HTERT RPE-1 (cell line): ENCODE results near the gene ARMS2.

Experiments used
- in situ Hi-C: fragments of 300-500 bp; cut with MboI; formaldehyde crosslinking; loops from 4 replicates; pipeline ENCODE4 v1.14.3; 2020; ENCODE audit warnings: low sequenced_read_pairs

The ARMS2 gene, protein sequence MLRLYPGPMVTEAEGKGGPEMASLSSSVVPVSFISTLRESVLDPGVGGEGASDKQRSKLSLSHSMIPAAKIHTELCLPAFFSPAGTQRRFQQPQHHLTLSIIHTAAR

DNA sequence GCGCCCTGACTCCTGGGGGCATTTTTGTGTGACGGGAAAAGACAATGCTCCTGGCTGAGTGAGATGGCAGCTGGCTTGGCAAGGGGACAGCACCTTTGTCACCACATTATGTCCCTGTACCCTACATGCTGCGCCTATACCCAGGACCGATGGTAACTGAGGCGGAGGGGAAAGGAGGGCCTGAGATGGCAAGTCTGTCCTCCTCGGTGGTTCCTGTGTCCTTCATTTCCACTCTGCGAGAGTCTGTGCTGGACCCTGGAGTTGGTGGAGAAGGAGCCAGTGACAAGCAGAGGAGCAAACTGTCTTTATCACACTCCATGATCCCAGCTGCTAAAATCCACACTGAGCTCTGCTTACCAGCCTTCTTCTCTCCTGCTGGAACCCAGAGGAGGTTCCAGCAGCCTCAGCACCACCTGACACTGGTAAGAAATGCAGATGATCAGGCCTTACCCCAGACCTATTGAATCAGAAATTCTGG is at the start of gene ARMS2:
Gene ARMS2 (plus strand): TSS at position 51 of the 478 bp plus-strand sequence. CDS start 75 bp downstream, at position 126.
- in situ Hi-C loops = no loop called here

GRCh38 chr10:122407375-122408125 is 46.9 kb upstream of the ARMS2 start:
- in situ Hi-C loops = no loop called here

DNA sequence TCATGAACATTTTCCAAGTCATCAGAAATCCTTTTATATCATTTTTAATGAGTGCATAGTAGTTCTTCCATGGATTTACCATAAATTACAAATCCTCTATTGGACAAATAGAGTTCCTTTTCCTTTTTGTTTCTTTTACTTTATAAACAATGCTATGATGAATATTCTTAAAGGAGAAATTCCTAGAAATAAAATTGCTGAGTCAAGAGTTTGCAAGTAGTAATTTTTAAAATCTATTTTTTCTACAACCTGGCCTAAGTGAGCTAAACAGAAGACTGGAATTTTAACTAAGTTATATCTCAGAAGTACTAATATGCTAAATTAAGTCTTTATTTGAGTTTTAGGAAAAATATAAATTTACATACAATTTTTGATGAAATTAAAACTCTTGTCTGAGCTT is 41.1 kb upstream of the ARMS2 start:
- in situ Hi-C loops = no loop called here

DNA sequence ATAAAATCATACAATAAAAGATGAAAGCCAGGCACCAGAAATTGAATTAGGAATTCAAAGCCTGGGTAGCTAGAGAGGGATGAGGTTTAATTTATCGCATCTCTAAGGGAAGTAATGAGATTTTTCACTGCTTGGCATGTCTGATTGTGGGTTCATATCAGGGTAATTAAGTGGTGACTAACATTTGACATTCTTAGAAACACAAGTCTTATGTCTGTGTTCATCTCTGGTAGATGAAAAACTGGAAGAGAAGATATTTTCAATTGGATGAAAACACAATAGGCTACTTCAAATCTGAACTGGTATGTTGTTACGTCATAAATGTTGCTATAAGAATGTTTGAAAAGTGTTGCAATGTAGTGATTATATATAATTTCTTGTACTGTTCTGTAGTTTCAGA is 36.8 kb upstream of the ARMS2 start:
- in situ Hi-C loops = no loop called here

GRCh38 chr10:122419016-122419415 is 35.4 kb upstream of the ARMS2 start:
- in situ Hi-C loops = no loop called here

GRCh38 chr10:122419876-122420623 is 34.4 kb upstream of the ARMS2 start:
- in situ Hi-C loops = no loop called here

- in situ Hi-C loops = no loop called here
Observed at GRCh38 chr10:122420624-122421007, 33.8 kb upstream of the ARMS2 start.

- in situ Hi-C loops = no loop called here
Observed at GRCh38 chr10:122421054-122421625, 33.3 kb upstream of the ARMS2 start.

GRCh38 chr10:122421742-122422141 is 32.7 kb upstream of the ARMS2 start:
- in situ Hi-C loops = no loop called here

- in situ Hi-C loops = no loop called here
Observed at GRCh38 chr10:122422266-122422989, 32.0 kb upstream of the ARMS2 start.

- in situ Hi-C loops = no loop called here
Observed at GRCh38 chr10:122424059-122424458, 30.4 kb upstream of the ARMS2 start.

- in situ Hi-C loops = no loop called here
Observed at GRCh38 chr10:122426829-122427228, 27.6 kb upstream of the ARMS2 start.

GRCh38 chr10:122427280-122427679 is 27.2 kb upstream of the ARMS2 start:
- in situ Hi-C loops = no loop called here

DNA sequence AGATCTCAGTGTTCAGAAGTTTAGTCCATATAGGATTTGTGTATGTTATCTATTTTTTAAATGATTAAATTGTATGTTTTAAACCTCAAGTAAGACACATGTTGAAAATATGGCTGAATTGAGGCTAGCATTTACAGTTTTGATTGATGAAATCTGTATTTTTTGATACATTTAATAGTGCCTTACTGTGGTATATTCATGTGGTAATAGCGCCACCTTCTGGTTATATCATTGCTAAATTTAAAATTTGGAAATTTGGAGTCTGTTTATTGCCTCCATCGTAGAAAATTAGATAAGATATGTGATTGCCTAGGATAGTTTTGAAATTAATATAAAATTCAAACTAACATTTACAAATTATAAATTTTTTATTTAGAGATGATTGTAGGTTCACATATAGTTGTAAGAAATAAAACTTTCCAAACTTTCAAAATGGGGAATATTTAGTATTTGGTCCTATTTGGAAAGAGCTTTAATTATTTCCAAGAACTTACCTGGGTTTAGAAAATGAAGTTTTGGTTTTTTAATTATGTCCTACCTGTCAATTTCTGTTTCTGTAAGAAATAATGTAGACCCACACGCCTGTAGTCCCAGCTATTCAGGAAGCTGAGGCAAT is 19.1 kb upstream of the ARMS2 start:
- in situ Hi-C loops = no loop called here

GRCh38 chr10:122441961-122442360 is 12.5 kb upstream of the ARMS2 start:
- in situ Hi-C loops = no loop called here

DNA sequence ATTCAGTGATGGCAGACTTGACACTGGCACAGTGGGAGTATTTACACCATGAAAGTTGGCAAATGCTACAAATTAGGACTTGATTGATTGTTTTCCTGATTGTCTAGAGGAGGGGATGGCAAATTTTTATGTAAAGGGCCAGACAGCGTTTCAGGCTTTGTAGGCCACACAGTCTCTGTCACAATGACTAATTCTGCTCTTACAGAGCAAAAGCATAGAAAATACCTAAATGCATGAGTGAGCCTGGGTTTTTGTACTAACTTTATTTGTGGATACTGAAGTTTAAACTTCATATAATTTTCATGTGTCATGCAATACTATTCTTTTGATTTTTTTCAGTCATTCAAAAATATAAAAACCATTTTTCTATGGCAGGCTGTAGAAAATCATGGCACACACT is 9.0 kb upstream of the ARMS2 start:
- in situ Hi-C loops = no loop called here

DNA sequence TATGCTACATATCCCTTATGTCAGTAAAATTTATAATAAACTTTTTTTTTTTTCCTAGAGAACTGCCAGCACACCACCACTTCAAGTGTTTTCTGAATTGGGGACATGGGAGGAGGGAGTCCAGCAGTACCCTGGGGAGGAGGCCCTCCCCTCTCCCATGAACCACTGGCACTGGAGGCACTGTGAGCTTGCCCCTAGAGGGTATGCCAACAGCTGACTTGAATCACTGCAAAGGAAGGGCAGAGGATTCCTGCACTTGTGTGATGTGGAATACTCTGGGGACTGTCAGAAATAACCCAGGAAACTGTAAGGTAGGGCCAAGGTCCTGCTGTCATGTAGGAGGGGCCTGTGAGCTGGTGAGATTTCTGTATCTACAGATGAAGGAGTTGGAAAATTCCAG is 8.5 kb upstream of the ARMS2 start:
- in situ Hi-C loops = no loop called here

DNA sequence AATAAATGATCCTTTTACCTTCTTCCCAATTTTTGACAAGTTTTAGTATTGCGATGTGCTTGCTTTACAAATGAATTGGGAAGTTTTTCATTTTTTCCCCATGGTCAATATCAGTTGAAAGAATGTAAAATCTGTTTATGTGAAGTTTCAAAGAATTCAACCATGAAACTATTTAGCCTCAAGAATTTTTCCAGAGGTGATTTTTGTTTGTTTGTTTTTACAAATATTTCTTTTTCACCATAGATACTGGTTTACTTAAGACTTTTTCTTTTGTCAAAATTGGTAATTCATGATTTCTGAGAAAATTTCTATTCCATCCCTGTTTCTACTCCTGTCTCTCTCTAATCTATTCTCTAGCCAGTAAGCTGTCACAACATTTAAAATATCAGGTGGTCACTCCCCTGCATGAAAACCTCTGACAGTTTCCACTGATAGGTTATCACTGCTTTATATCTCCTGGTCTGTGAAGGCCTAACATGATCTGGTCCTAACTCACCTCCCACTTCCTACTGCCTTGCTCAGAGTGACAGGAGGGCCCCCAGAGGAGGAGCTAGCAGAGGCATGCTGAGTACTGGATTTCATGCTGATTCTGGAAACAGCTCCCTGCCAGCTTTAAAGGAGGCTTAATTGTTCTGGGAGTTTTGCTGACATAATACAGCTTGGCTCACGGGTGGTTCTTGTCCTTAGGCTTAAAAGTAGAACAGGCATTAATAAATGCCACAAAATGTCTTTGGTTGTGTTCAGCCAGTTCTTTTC is 7.6 kb upstream of the ARMS2 start:
- in situ Hi-C loops = no loop called here

GRCh38 chr10:122448600-122448999 is 5.9 kb upstream of the ARMS2 start:
- in situ Hi-C loops = no loop called here

DNA sequence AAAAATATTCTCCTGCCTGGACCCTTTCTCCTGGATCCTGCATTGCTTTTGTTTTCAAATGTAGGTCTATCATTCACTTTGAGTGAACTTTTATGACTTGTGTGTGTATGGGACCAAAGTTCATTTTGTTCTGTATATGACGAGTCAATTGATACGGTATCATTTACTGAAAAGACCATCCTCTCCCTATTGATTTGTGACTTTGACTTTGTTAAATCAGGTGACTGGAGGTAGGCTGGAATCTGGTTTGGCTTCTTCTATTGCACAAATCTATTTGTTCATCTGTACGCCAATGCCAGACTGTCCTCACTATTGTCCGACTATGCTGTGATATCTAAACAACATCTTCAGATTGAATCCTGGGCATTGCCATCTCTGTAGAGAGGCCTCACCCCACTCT is 5.3 kb upstream of the ARMS2 start:
- in situ Hi-C loops = no loop called here
